ENCODE measurements around the gene CORO2A. TPM values are rescaled to one million over a fixed set of nuclear protein-coding genes. Genes with fewer than 3 reads are reported as not detected.

CORO2A gene
- total RNA-seq, 4 donors from 2014 or later: 0.42 to 2.7 (median 1.9) TPM

- intact Hi-C loops (cut with DNase I): no loop called here
Observed at GRCh38 chr9:98085944-98086343, 106.5 kb downstream of the CORO2A start.

DNA sequence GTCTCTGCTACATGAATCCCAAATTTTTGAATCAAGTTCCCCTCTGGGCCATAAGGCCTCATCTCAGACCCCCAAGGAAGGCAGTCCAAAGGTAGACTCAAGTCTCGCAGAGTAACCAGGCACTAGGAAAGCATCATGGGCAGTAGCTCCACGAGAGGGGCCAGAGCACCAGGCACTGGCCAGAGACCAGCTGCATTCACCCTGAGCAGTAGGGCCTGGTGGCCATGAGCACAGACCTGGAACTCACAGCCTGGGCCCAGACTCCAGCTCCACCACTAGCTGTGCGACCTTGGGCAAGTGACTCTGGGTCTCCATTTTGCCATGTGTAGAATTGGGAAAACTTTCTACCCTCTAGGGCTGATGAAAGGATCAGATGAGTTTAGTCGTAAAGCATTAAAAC is 107.4 kb downstream of the CORO2A start:
- TF ChIP-seq POLR2A (IDR thresholded peaks at IDR 0.05; ENCODE audit: low read depth): no peak
- no peak for TF ChIP-seq EP300 (IDR thresholded peaks at IDR 0.05)
- TF ChIP-seq POLR2AphosphoS5 (IDR thresholded peaks at IDR 0.05): no peak
- TF ChIP-seq, protein P1, sequence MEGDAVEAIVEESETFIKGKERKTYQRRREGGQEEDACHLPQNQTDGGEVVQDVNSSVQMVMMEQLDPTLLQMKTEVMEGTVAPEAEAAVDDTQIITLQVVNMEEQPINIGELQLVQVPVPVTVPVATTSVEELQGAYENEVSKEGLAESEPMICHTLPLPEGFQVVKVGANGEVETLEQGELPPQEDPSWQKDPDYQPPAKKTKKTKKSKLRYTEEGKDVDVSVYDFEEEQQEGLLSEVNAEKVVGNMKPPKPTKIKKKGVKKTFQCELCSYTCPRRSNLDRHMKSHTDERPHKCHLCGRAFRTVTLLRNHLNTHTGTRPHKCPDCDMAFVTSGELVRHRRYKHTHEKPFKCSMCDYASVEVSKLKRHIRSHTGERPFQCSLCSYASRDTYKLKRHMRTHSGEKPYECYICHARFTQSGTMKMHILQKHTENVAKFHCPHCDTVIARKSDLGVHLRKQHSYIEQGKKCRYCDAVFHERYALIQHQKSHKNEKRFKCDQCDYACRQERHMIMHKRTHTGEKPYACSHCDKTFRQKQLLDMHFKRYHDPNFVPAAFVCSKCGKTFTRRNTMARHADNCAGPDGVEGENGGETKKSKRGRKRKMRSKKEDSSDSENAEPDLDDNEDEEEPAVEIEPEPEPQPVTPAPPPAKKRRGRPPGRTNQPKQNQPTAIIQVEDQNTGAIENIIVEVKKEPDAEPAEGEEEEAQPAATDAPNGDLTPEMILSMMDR (IDR thresholded peaks at IDR 0.05): no peak
- intact Hi-C loops (cut with DNase I): no loop called here
- H3K36me3 ChIP-seq: peaks cover 10 to 39% (median 31%) of the 10 kb centered on the region in 4 donors
- H3K4me3 ChIP-seq: no peak overlapping the region
- no peaks in the 10 kb centered on the region for H3K27me3 ChIP-seq
- WGBS: 99% methylated on average over 4 of the region's 4 CpGs
- no peaks in the 10 kb centered on the region for H3K9me3 ChIP-seq
- no peak for DNase-seq (ENCODE audit: extremely low spot score)
- H3K27ac ChIP-seq (replicated peaks in 1 of 4): no peak overlapping the region
- peaks cover 7 to 39% (median 14%) of the 10 kb centered on the region in 4 donors for H3K4me1 ChIP-seq

More at GRCh38 chr9:98085944-98086343, 106.5 kb downstream of the CORO2A start:
- no peaks in the 10 kb centered on the region for H3K27me3 ChIP-seq
- TF ChIP-seq POLR2AphosphoS5 (IDR thresholded peaks at IDR 0.05) (no peak), POLR2A (IDR thresholded peaks at IDR 0.05; ENCODE audit: low read depth) (no peak), EP300 (IDR thresholded peaks at IDR 0.05) (no peak)
- TF ChIP-seq, protein P1 (IDR thresholded peaks at IDR 0.05): no peak
- no peak for DNase-seq (ENCODE audit: extremely low spot score)
- no peak overlapping the region for H3K27ac ChIP-seq (replicated peaks in 1 of 4)
- H3K4me3 ChIP-seq: no peak overlapping the region
- WGBS: 90% methylated on average over 7 of the region's 7 CpGs
- peaks cover 7 to 30% (median 14%) of the 10 kb centered on the region in 4 donors for H3K4me1 ChIP-seq
- no peaks in the 10 kb centered on the region for H3K9me3 ChIP-seq
- H3K36me3 ChIP-seq: peaks cover 7 to 32% (median 25%) of the 10 kb centered on the region in 4 donors

DNA sequence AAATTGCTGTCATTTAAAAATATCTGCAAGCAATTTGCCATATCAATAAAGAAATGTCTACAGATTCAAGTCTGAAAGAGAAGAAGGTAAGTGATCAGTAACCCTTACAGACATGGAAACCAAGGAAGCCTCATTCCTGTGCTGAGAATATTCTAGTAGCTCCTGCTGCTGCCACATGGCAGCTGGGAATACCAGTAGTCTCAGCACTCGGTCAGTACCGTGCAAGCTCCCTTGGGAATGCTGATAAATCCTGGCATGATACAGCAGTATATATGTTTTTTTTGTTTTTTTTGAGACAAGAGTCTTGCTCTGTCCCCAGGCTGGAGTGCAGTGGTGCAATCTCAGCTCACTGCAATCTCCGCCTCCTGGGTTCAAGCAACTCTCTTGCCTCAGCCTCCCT is 108.0 kb downstream of the CORO2A start:
- Histone ChIP-seq H3K27me3 (no peaks in the 10 kb centered on the region), H3K36me3 (peaks cover 10 to 45% (median 37%) of the 10 kb centered on the region in 4 donors), H3K27ac (replicated peaks in 1 of 4) (no peak overlapping the region), H3K4me1 (peaks cover 7 to 39% (median 14%) of the 10 kb centered on the region in 4 donors), H3K9me3 (no peaks in the 10 kb centered on the region), H3K4me3 (no peak overlapping the region)
- TF ChIP-seq, protein P1 (IDR thresholded peaks at IDR 0.05): no peak
- TF ChIP-seq POLR2A (IDR thresholded peaks at IDR 0.05; ENCODE audit: low read depth): no peak
- no peak for TF ChIP-seq POLR2AphosphoS5 (IDR thresholded peaks at IDR 0.05)
- TF ChIP-seq EP300 (IDR thresholded peaks at IDR 0.05): no peak
- WGBS: 93% methylated on average over 3 of the region's 3 CpGs
- DNase-seq (ENCODE audit: extremely low spot score): no peak
- intact Hi-C loops (cut with DNase I): no loop called here

DNA sequence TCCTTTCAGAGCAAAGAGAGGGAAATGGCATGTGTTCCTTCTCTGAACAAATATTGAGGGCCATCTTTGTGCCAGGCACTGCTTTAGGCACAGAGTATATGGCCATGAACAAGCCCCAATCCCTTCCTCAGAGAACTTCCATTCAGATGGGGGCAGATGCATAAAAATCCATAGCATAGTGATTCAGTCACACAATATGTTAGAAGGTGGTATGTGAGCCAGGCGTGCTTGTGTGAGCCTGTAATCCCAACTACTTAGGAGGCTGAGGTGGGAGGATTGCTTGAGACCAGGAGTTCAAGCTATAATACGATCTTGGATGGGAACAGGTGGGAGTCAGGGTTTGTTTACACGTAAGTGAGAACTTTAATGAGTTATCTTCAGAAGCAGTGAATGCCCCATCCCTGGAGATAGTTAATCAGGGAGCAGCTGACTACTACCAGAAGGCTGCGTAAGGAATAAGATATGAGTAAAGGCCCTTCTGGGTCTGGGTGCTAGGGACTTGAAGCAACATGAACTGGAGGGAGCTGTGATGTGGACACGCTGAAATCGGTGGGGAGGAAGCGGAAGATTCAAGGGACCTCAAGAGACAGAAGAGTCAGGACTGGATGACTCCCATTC is 108.8 kb downstream of the CORO2A start:
- peaks cover 7 to 39% (median 14%) of the 10 kb centered on the region in 4 donors for H3K4me1 ChIP-seq
- no peaks in the 10 kb centered on the region for H3K9me3 ChIP-seq
- DNase-seq (ENCODE audit: extremely low spot score): no peak
- no peaks in the 10 kb centered on the region for H3K27me3 ChIP-seq
- intact Hi-C loops (cut with DNase I): no loop called here
- no peak overlapping the region for H3K27ac ChIP-seq (replicated peaks in 1 of 4)
- no peak overlapping the region for H3K4me3 ChIP-seq
- 96% methylated on average over 7 of the region's 7 CpGs for WGBS
- TF ChIP-seq POLR2AphosphoS5 (IDR thresholded peaks at IDR 0.05): no peak
- H3K36me3 ChIP-seq: peaks cover 10 to 53% (median 39%) of the 10 kb centered on the region in 4 donors

- Histone ChIP-seq H3K27me3 (no peaks in the 10 kb centered on the region), H3K4me3 (no peak overlapping the region), H3K4me1 (peaks cover 6 to 39% (median 13%) of the 10 kb centered on the region in 4 donors), H3K9me3 (no peaks in the 10 kb centered on the region), H3K36me3 (peaks cover 10 to 58% (median 44%) of the 10 kb centered on the region in 4 donors), H3K27ac (replicated peaks in 1 of 4) (no peak overlapping the region)
- no peak for TF ChIP-seq POLR2A (IDR thresholded peaks at IDR 0.05; ENCODE audit: low read depth)
- no peak for TF ChIP-seq EP300 (IDR thresholded peaks at IDR 0.05)
- TF ChIP-seq, protein P1 (IDR thresholded peaks at IDR 0.05): no peak
- no peak for TF ChIP-seq POLR2AphosphoS5 (IDR thresholded peaks at IDR 0.05)
- DNase-seq (ENCODE audit: extremely low spot score): no peak
- WGBS: 92% methylated on average over 2 of the region's 2 CpGs
- intact Hi-C loops (cut with DNase I): no loop called here
Observed at GRCh38 chr9:98083061-98083501, 109.4 kb downstream of the CORO2A start.

Measured in esophagus muscularis mucosa (tissue), 4 donors.